OCI-LY1 (cell line): Measurements from ENCODE around the gene HDAC9.

Source experiments
- H2AFZ ChIP-seq: fragments of 200-600 bp; sonication (generic), shearing (Covaris generic); 2 replicates; pipeline ENCODE4 v1.6.0; 2014; ENCODE audit warnings: antibody characterized with exemption, mild to moderate bottlenecking, low read length
- H3F3A ChIP-seq: fragments of 200-600 bp; sonication (generic), shearing (Covaris generic); 2 replicates; pipeline ENCODE4 v1.6.0; 2014; ENCODE audit warnings: mild to moderate bottlenecking, antibody characterized with exemption, low read length, moderate library complexity; ENCODE audit not compliant: insufficient read depth
- H3K27ac ChIP-seq: fragments of 200-600 bp; sonication (generic); 2 replicates; pipeline ENCODE4 v1.5.1; 2014; ENCODE audit warnings: low read length, mixed run types, mild to moderate bottlenecking, low read depth; ENCODE audit not compliant: poor library complexity, severe bottlenecking
- H3K27me3 ChIP-seq: fragments of 200-600 bp; sonication (generic); 2 replicates; pipeline ENCODE4 v1.6.0; 2014; ENCODE audit warnings: antibody characterized with exemption, mild to moderate bottlenecking, low read length, moderate library complexity; ENCODE audit not compliant: insufficient read depth
- H3K36me3 ChIP-seq: fragments of 200-600 bp; sonication (generic); 2 replicates; pipeline ENCODE4 v1.6.1; 2014; ENCODE audit warnings: mild to moderate bottlenecking, antibody characterized with exemption, low read length, moderate library complexity, mixed read lengths; ENCODE audit not compliant: insufficient read depth
- H3K4me1 ChIP-seq: fragments of 200-600 bp; sonication (generic); 2 replicates; pipeline ENCODE4 v1.5.1; 2014; ENCODE audit warnings: mild to moderate bottlenecking, low read length, moderate library complexity; ENCODE audit not compliant: insufficient read depth, severe bottlenecking
- H3K4me2 ChIP-seq: fragments of 200-600 bp; sonication (generic), shearing (Covaris generic); 2 replicates; pipeline ENCODE4 v1.6.1; 2014; ENCODE audit warnings: low read length
- H3K4me3 ChIP-seq: fragments of 200-600 bp; sonication (generic); 2 replicates; pipeline ENCODE4 v1.5.1; 2014; ENCODE audit warnings: low read length, low read depth, mild to moderate bottlenecking, mixed read lengths; ENCODE audit not compliant: poor library complexity, severe bottlenecking
- H3K79me2 ChIP-seq: fragments of 200-600 bp; shearing (Covaris generic); 2 replicates; pipeline ENCODE4 v1.6.1; 2016; ENCODE audit warnings: mixed run types, low read length, mixed read lengths; ENCODE audit not compliant: insufficient read depth
- H3K9ac ChIP-seq: fragments of 200-600 bp; sonication (generic), shearing (Covaris generic); 2 replicates; pipeline ENCODE4 v1.6.1; 2014; ENCODE audit warnings: mild to moderate bottlenecking, low read length, mixed read lengths
- H3K9me2 ChIP-seq: fragments of 200-600 bp; sonication (generic), shearing (Covaris generic); 2 replicates; pipeline ENCODE4 v1.6.1; 2014; ENCODE audit warnings: low read depth, mild to moderate bottlenecking, low read length, mixed read lengths
- H3K9me3 ChIP-seq: fragments of 200-600 bp; shearing (Covaris generic); 2 replicates; pipeline ENCODE4 v1.6.1; 2014; ENCODE audit warnings: low read length, mixed read lengths
- H4K20me1 ChIP-seq: fragments of 200-600 bp; sonication (generic), shearing (Covaris generic); 2 replicates; pipeline ENCODE4 v1.6.0; 2016; ENCODE audit warnings: mild to moderate bottlenecking, low read length; ENCODE audit not compliant: insufficient read depth
- EZH2 ChIP-seq: fragments of 200-600 bp; sonication (generic), shearing (Covaris generic); IDR thresholded peaks from 2 replicates; pipeline ENCODE4 v1.8.0; 2017; ENCODE audit warnings: borderline replicate concordance, mixed run types, mild to moderate bottlenecking, antibody characterized with exemption, low read length, moderate library complexity, mixed read lengths
- TF ChIP-seq, protein P1 (sequence below): fragments of 200-600 bp; sonication (generic), shearing (Covaris generic); IDR thresholded peaks from 2 replicates; pipeline ENCODE4 v1.5.1; 2017; ENCODE audit warnings: mild to moderate bottlenecking, antibody characterized with exemption, low read length, moderate library complexity, mixed read lengths

Gene HDAC9

GRCh38 chr7:18829858-18830285, 334.3 kb downstream of the HDAC9 start:
- Histone ChIP-seq H4K20me1 (no peaks in the 10 kb centered on the region), H3K9ac (no peak overlapping the region)

GRCh38 chr7:18831419-18831818, 335.9 kb downstream of the HDAC9 start:
- Histone ChIP-seq H3K27me3 (no peaks in the 10 kb centered on the region), H3K36me3 (no peaks in the 10 kb centered on the region), H3K4me3 (no peak overlapping the region), H3K4me2 (no peak overlapping the region), H3K9me2 (no peaks in the 10 kb centered on the region), H3F3A (no peaks in the 10 kb centered on the region), H3K9ac (no peak overlapping the region), H2AFZ (no peak overlapping the region), H4K20me1 (no peaks in the 10 kb centered on the region), H3K27ac (no peak overlapping the region), H3K79me2 (no peaks in the 10 kb centered on the region), H3K9me3 (no peaks in the 10 kb centered on the region), H3K4me1 (no peaks in the 10 kb centered on the region)
- TF ChIP-seq, protein P1, sequence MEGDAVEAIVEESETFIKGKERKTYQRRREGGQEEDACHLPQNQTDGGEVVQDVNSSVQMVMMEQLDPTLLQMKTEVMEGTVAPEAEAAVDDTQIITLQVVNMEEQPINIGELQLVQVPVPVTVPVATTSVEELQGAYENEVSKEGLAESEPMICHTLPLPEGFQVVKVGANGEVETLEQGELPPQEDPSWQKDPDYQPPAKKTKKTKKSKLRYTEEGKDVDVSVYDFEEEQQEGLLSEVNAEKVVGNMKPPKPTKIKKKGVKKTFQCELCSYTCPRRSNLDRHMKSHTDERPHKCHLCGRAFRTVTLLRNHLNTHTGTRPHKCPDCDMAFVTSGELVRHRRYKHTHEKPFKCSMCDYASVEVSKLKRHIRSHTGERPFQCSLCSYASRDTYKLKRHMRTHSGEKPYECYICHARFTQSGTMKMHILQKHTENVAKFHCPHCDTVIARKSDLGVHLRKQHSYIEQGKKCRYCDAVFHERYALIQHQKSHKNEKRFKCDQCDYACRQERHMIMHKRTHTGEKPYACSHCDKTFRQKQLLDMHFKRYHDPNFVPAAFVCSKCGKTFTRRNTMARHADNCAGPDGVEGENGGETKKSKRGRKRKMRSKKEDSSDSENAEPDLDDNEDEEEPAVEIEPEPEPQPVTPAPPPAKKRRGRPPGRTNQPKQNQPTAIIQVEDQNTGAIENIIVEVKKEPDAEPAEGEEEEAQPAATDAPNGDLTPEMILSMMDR = no peak
- TF ChIP-seq EZH2 = no peak

More at GRCh38 chr7:18829858-18830285, 334.3 kb downstream of the HDAC9 start:
- no peaks in the 10 kb centered on the region for H3K27me3 ChIP-seq
- H3K4me2 ChIP-seq = no peak overlapping the region
- H3K4me3 ChIP-seq = no peak overlapping the region
- no peaks in the 10 kb centered on the region for H3K9me3 ChIP-seq
- no peaks in the 10 kb centered on the region for H3K36me3 ChIP-seq
- H3K27ac ChIP-seq = no peak overlapping the region
- H2AFZ ChIP-seq = no peak overlapping the region
- no peaks in the 10 kb centered on the region for H3K79me2 ChIP-seq
- no peaks in the 10 kb centered on the region for H3F3A ChIP-seq
- H3K4me1 ChIP-seq = no peaks in the 10 kb centered on the region
- no peaks in the 10 kb centered on the region for H3K9me2 ChIP-seq
- TF ChIP-seq, protein P1 = no peak
- TF ChIP-seq EZH2 = no peak

DNA sequence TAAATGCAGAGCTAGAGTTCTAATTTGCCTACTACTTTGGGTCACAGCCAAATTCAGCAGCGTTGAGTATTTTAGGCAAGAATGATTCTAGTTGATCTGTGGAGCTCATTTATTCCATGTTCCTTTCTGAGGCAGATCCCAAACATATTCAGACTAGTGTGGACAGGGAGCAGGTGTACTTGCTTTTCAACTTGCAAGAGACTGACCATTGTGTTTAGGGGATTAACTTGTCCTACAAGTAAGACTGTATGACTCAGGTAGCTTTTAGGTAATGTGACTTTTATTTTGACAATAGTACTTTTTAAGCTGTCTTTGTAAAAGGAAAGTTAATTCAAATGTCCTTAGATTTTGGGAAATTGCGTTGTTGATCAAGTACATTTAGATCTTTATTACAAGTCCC, 336.4 kb downstream of the HDAC9 start:
- Histone ChIP-seq H3K27ac (no peak overlapping the region), H2AFZ (no peak overlapping the region), H3K9me2 (no peaks in the 10 kb centered on the region), H3K4me3 (no peak overlapping the region), H3K9me3 (no peaks in the 10 kb centered on the region), H4K20me1 (no peaks in the 10 kb centered on the region), H3F3A (no peaks in the 10 kb centered on the region), H3K36me3 (no peaks in the 10 kb centered on the region), H3K4me1 (no peaks in the 10 kb centered on the region), H3K27me3 (no peaks in the 10 kb centered on the region), H3K4me2 (no peak overlapping the region), H3K79me2 (no peaks in the 10 kb centered on the region), H3K9ac (no peak overlapping the region)
- TF ChIP-seq, protein P1 = no peak
- TF ChIP-seq EZH2 = no peak
